Endodermal cell (in vitro differentiated cells): ENCODE data around the gene TBL1XR1. TPM values are rescaled to one million over a fixed set of nuclear protein-coding genes. Genes with fewer than 3 reads are reported as not detected.

Experiments used
- DNase-seq: peaks from one replicate; pipeline ENCODE4 v3.0.0-alpha.2; 2017
- H3K27ac ChIP-seq: 2 replicates; pipeline ENCODE4 v1.5.1; 2013; ENCODE audit warnings: mild to moderate bottlenecking, low read depth, low read length, moderate library complexity
- H3K27me3 ChIP-seq: 2 replicates; pipeline ENCODE4 v1.6.1; 2013; ENCODE audit warnings: mild to moderate bottlenecking, low read length, moderate library complexity; ENCODE audit not compliant: insufficient read depth, control insufficient read depth, poor library complexity, severe bottlenecking
- H3K36me3 ChIP-seq: 2 replicates; pipeline ENCODE4 v1.7.0; 2013; ENCODE audit warnings: mild to moderate bottlenecking, low read length, moderate library complexity; ENCODE audit not compliant: control insufficient read depth, insufficient read depth
- H3K4me1 ChIP-seq: one replicate; pipeline ENCODE4 v1.7.0; 2013; ENCODE audit warnings: low read length; ENCODE audit not compliant: control insufficient read depth, insufficient read depth
- H3K4me3 ChIP-seq: 2 replicates; pipeline ENCODE4 v1.5.1; 2013; ENCODE audit warnings: mild to moderate bottlenecking, low read length, moderate library complexity
- H3K9ac ChIP-seq: 2 replicates; pipeline ENCODE4 v1.6.1; 2013; ENCODE audit warnings: mild to moderate bottlenecking, low read length, moderate library complexity; ENCODE audit not compliant: poor library complexity, severe bottlenecking; ENCODE audit errors: extremely low read depth
- H3K9me3 ChIP-seq: 2 replicates; pipeline ENCODE4 v1.6.1; 2013; ENCODE audit warnings: mild to moderate bottlenecking, low read length, moderate library complexity; ENCODE audit not compliant: control insufficient read depth
- H3K27ac Mint-ChIP-seq: 2 replicates; pipeline ENCODE4 v1.8.0; 2020; ENCODE audit warnings: mixed read lengths
- H3K27me3 Mint-ChIP-seq: 2 replicates; pipeline ENCODE4 v1.8.0; 2021; ENCODE audit warnings: mild to moderate bottlenecking, mixed read lengths; ENCODE audit not compliant: insufficient read depth
- H3K36me3 Mint-ChIP-seq: 2 replicates; pipeline ENCODE4 v1.8.0; 2020; ENCODE audit warnings: low read depth, mixed read lengths
- H3K4me1 Mint-ChIP-seq: 2 replicates; pipeline ENCODE4 v1.8.0; 2020; ENCODE audit warnings: mixed read lengths
- H3K4me3 Mint-ChIP-seq: 2 replicates; pipeline ENCODE4 v1.8.0; 2020; ENCODE audit warnings: mild to moderate bottlenecking, moderate library complexity, mixed read lengths
- H3K9me3 Mint-ChIP-seq: 2 replicates; pipeline ENCODE4 v1.8.0; 2020; ENCODE audit warnings: mild to moderate bottlenecking, mixed read lengths
- CTCF ChIP-seq: fragments of 200-600 bp; sonication (generic); conservative IDR thresholded peaks from 2 replicates; pipeline ENCODE4 v1.5.0; 2021; ENCODE audit warnings: antibody characterized with exemption, mild to moderate bottlenecking
- WGBS, 2 experiments: methylation state at CpG; one replicate each; pipeline versions ENCODE4 v1.1.5 to v1.1.7; 2013; ENCODE audit warnings: missing lambda C conversion rate in 2 of 2, mixed read lengths in 1 of 2; ENCODE audit not compliant: insufficient coverage in 1 of 2, insufficient read length in 1 of 2; 5-methylcytosine and 5-hydroxymethylcytosine counted together
- total RNA-seq, 2 donors: library from RNA; stranded (reverse); fragmentation: NEBNext Ultra II Directional in 1 of 2; extraction: Animal tissue kit (Norgen Biotek cat#: 25700) in 1 of 2; gene quantifications; 2 replicates in 1 of 2; 3 replicates in 1 of 2; pipeline ENCODE4 v1.2.1, GENCODE V29; 2021

Gene TBL1XR1
- total RNA-seq, 2 donors from 2014 or later: 235 to 273 TPM

DNA sequence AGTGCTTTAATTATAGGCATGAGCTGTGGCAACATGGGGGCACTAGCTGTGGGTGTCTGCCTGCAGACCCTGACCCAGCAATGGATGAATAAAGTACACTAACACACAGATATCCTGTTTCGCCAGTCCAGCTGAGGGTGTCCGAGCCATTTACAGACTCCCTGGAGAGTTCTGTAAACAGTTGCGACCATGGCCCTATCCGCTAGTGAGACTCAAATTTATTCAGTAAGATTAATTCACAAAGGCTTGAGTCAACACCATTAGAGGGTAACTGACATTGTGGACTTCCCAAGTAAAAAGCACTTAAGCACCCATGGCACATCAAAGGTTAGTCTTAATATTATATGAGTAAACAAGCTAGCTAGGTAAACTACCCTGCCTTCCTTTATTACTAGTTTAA, 161.6 kb downstream of the TBL1XR1 start:
- no peak overlapping the region for H3K4me3 Mint-ChIP-seq
- Histone ChIP-seq H3K9ac (no peak overlapping the region), H3K4me3 (no peak overlapping the region), H3K36me3 (peaks cover 91% of the 10 kb centered on the region), H3K9me3 (no peaks in the 10 kb centered on the region), H3K4me1 (no peaks in the 10 kb centered on the region), H3K27ac (no peak overlapping the region), H3K27me3 (no peaks in the 10 kb centered on the region)
- TF ChIP-seq CTCF: no peak
- H3K9me3 Mint-ChIP-seq: no peaks in the 10 kb centered on the region
- peak overlapping the region; percentile 79 for H3K27ac Mint-ChIP-seq
- DNase-seq: no peak
- H3K4me1 Mint-ChIP-seq: peaks cover 8% of the 10 kb centered on the region
- 97 to 100% methylated on average over 2 to 4 of the region's 4 CpGs for WGBS, 2 experiments
- H3K36me3 Mint-ChIP-seq: peaks cover 80% of the 10 kb centered on the region
- no peaks in the 10 kb centered on the region for H3K27me3 Mint-ChIP-seq

- no peaks in the 10 kb centered on the region for H3K4me1 ChIP-seq
- peaks cover 89% of the 10 kb centered on the region for H3K36me3 ChIP-seq
- H3K36me3 Mint-ChIP-seq: peaks cover 82% of the 10 kb centered on the region
- H3K9me3 Mint-ChIP-seq: no peaks in the 10 kb centered on the region
- H3K27ac ChIP-seq: no peak overlapping the region
- peaks cover 8% of the 10 kb centered on the region for H3K4me1 Mint-ChIP-seq
- no peak for DNase-seq
- H3K9ac ChIP-seq: no peak overlapping the region
- no peaks in the 10 kb centered on the region for H3K9me3 ChIP-seq
- H3K27me3 ChIP-seq: no peaks in the 10 kb centered on the region
- 90 to 92% methylated on average over 2 to 3 of the region's 3 CpGs for WGBS, 2 experiments
- H3K27ac Mint-ChIP-seq: peak overlapping the region; percentile 79
- H3K27me3 Mint-ChIP-seq: no peaks in the 10 kb centered on the region
- H3K4me3 Mint-ChIP-seq: no peak overlapping the region
- no peak overlapping the region for H3K4me3 ChIP-seq
- TF ChIP-seq CTCF: no peak
Measured at GRCh38 chr3:177034832-177035475, 162.3 kb downstream of the TBL1XR1 start.

DNA sequence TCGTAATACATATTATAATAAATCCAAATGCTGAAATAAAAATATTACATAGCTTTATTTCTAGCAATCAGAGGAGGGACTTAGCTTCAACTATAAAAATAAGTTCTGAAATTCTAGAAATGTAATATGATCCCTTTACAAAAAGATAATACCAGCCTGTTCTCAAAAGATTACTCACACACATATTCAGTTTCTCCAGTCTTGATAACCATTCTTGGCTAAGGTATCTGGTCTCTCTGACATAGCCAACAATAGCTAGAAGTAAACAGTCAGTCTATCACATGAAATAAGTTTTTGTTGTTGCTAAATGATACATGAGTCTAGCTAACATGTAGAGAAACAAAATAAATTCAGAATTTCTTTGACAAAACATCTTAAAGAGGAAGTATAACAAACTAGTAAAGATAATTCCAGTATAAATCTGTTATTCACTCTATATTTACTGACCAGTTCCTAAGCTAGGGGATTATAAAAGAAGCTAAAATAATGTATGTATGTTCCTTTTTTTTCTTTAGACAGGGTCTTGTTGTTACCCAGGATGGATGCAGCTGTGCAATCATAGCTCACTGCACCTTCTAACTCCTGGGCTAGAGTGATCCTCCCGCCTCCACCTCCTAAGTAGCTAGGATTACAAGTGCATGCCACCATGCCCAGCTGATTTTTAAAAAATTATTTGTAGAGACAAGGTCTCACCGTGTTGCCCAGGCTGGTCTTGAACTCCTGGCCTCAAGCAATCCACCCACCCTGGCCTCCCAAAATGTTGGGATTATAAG, 170.6 kb downstream of the TBL1XR1 start:
- no peak overlapping the region for H3K4me3 ChIP-seq
- Mint-ChIP-seq H3K27ac (peak overlapping the region; percentile 72), H3K4me3 (no peak overlapping the region), H3K27me3 (no peaks in the 10 kb centered on the region), H3K4me1 (peaks cover 24% of the 10 kb centered on the region), H3K36me3 (peaks cover 76% of the 10 kb centered on the region), H3K9me3 (no peaks in the 10 kb centered on the region)
- peaks cover 5% of the 10 kb centered on the region for H3K4me1 ChIP-seq
- no peak overlapping the region for H3K9ac ChIP-seq
- no peak overlapping the region for H3K27ac ChIP-seq
- no peaks in the 10 kb centered on the region for H3K9me3 ChIP-seq
- H3K27me3 ChIP-seq: no peaks in the 10 kb centered on the region
- WGBS, 2 experiments: 93 to 95% methylated on average over 2 to 3 of the region's 3 CpGs
- TF ChIP-seq CTCF: no peak
- DNase-seq: no peak
- H3K36me3 ChIP-seq: peaks cover 92% of the 10 kb centered on the region
